ENCODE data around the gene CUX1. TPM values are rescaled to one million over a fixed set of nuclear protein-coding genes. Genes with fewer than 3 reads are reported as not detected.

Gene CUX1
- total RNA-seq, 1 experiment from 2014 or later = 47.6 TPM

DNA sequence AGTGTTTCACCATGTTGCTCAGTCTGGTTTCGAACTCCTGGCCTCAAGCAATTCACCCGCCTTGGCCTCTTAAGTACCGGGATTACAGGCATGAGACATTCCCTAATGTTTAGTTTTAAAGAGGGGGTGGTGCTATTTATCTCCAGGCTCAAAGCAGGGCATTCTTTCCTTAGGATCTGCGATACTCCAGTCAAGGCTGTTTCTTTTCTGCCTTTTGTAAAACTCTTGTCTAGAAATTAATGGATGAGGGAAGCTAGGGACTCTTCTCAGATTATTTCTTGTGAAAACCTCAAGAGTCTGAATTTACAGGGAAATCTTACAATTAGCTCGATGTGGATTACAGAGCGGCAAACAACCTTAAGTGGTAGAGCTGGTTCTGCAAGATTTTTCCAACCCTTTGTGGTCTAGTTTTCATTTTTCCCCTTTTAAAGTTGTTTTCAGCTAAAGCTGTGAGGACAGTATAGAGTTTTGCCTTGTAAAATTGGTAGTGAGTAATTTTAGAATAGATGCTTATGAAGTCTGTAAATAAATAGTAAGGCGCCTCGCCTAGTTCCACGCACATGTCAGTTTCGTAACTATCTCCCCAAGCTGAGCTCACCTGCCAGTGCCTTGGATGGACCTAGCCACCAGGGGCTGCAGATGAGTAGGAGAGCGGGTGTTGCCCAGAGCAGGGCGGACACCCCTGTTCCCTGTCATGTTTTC, 53.1 kb downstream of the CUX1 start:
- H3K9me3 Mint-ChIP-seq (ENCODE audit: unreplicated experiment) = no peaks in the 10 kb centered on the region
- no TSS peak for BruUV-seq (replicated peaks)
- CTCF ChIA-PET = interaction anchor here (0.5 to 1.2 kb wide), 11 partner anchors 9 to 734 kb away, joined by 3 to 5 read pairs (median 3); no protein-coding TSS in a partner anchor
- TF ChIP-seq, protein P1, sequence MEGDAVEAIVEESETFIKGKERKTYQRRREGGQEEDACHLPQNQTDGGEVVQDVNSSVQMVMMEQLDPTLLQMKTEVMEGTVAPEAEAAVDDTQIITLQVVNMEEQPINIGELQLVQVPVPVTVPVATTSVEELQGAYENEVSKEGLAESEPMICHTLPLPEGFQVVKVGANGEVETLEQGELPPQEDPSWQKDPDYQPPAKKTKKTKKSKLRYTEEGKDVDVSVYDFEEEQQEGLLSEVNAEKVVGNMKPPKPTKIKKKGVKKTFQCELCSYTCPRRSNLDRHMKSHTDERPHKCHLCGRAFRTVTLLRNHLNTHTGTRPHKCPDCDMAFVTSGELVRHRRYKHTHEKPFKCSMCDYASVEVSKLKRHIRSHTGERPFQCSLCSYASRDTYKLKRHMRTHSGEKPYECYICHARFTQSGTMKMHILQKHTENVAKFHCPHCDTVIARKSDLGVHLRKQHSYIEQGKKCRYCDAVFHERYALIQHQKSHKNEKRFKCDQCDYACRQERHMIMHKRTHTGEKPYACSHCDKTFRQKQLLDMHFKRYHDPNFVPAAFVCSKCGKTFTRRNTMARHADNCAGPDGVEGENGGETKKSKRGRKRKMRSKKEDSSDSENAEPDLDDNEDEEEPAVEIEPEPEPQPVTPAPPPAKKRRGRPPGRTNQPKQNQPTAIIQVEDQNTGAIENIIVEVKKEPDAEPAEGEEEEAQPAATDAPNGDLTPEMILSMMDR (IDR thresholded peaks at IDR 0.05; ENCODE audit: unreplicated experiment) = peak; percentile 50
- H3K27me3 Mint-ChIP-seq (ENCODE audit: insufficient read depth, unreplicated experiment) = no peaks in the 10 kb centered on the region
- POLR2A ChIA-PET = interaction anchor here (1.4 to 1.5 kb wide), 2 partner anchors 11 to 12 kb away, joined by 5 to 9 read pairs; no protein-coding TSS in a partner anchor
- intact Hi-C loops (cut with micrococcal nuclease) = no loop called here
- H3K4me3 Mint-ChIP-seq (ENCODE audit: unreplicated experiment) = no peak overlapping the region
- peaks cover 30% of the 10 kb centered on the region for H3K4me1 Mint-ChIP-seq (ENCODE audit: insufficient read depth, unreplicated experiment)
- H3K27ac Mint-ChIP-seq (ENCODE audit: low read depth, unreplicated experiment) = peak overlapping the region; percentile 64
- DNase-seq (ENCODE audit: unreplicated experiment) = peak; percentile 77
- peaks cover 18% of the 10 kb centered on the region for H3K36me3 Mint-ChIP-seq (ENCODE audit: insufficient read depth, unreplicated experiment)

DNA sequence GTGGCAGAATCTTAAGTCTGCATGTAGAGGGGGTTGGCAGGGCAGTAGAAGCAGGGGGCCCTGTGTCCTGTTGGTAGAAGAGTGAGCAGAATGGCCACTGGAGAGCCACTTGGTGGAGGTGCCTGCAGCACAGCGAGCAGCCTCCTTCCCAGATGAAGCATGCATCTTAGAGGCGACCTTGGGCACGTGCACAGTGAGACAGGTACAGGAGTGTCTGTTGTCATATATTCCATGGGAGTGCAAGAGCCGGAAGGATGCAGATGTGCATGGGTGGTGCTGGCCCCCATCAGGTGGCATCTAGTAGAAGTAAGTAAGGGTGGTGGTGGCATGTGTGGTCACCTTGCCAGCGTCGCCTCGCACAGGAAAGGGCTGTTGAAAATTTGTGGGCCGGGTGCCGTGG, 53.9 kb downstream of the CUX1 start:
- POLR2A ChIA-PET = no interaction called here
- BruUV-seq (replicated peaks) = no TSS peak
- TF ChIP-seq, protein P1 (IDR thresholded peaks at IDR 0.05; ENCODE audit: unreplicated experiment) = no peak
- Mint-ChIP-seq H3K9me3 (ENCODE audit: unreplicated experiment) (no peaks in the 10 kb centered on the region), H3K27ac (ENCODE audit: low read depth, unreplicated experiment) (no peak overlapping the region), H3K4me3 (ENCODE audit: unreplicated experiment) (no peak overlapping the region), H3K27me3 (ENCODE audit: insufficient read depth, unreplicated experiment) (no peaks in the 10 kb centered on the region), H3K36me3 (ENCODE audit: insufficient read depth, unreplicated experiment) (peaks cover 18% of the 10 kb centered on the region), H3K4me1 (ENCODE audit: insufficient read depth, unreplicated experiment) (peaks cover 30% of the 10 kb centered on the region)
- intact Hi-C loops (cut with micrococcal nuclease) = no loop called here
- CTCF ChIA-PET = interaction anchor here (0.5 to 1.1 kb wide), 2 partner anchors 15 to 365 kb away, joined by 3 read pairs; no protein-coding TSS in a partner anchor
- no peak for DNase-seq (ENCODE audit: unreplicated experiment)

DNA sequence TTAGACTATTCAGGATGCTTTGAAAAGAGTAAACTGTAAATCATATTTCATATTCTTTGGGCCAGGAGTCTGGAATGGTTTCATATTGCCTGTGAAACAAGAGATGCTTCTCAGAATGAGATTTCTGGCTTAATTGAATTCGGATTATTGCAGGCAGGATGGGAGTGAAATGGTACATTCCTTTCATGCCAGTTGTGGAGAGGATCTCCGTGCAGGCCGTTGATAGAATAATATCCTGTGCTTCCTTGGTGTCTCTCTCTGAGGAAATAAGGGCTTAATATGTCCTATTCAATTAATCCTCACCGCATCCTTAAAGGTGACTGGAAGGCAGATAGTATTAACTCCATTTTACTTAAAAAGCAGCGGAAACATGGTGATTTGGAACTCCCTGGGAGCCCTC, 56.6 kb downstream of the CUX1 start:
- TF ChIP-seq, protein P1 (IDR thresholded peaks at IDR 0.05; ENCODE audit: unreplicated experiment) = no peak
- CTCF ChIA-PET = interaction anchor here (0.6 kb wide), 2 partner anchors 25 to 269 kb away, joined by 3 read pairs; no protein-coding TSS in a partner anchor
- DNase-seq (ENCODE audit: unreplicated experiment) = no peak
- POLR2A ChIA-PET = no interaction called here
- Mint-ChIP-seq H3K4me3 (ENCODE audit: unreplicated experiment) (no peak overlapping the region), H3K27ac (ENCODE audit: low read depth, unreplicated experiment) (no peak overlapping the region), H3K36me3 (ENCODE audit: insufficient read depth, unreplicated experiment) (peaks cover 20% of the 10 kb centered on the region), H3K4me1 (ENCODE audit: insufficient read depth, unreplicated experiment) (peaks cover 22% of the 10 kb centered on the region), H3K9me3 (ENCODE audit: unreplicated experiment) (no peaks in the 10 kb centered on the region), H3K27me3 (ENCODE audit: insufficient read depth, unreplicated experiment) (no peaks in the 10 kb centered on the region)
- no TSS peak for BruUV-seq (replicated peaks)
- intact Hi-C loops (cut with micrococcal nuclease) = no loop called here

DNA sequence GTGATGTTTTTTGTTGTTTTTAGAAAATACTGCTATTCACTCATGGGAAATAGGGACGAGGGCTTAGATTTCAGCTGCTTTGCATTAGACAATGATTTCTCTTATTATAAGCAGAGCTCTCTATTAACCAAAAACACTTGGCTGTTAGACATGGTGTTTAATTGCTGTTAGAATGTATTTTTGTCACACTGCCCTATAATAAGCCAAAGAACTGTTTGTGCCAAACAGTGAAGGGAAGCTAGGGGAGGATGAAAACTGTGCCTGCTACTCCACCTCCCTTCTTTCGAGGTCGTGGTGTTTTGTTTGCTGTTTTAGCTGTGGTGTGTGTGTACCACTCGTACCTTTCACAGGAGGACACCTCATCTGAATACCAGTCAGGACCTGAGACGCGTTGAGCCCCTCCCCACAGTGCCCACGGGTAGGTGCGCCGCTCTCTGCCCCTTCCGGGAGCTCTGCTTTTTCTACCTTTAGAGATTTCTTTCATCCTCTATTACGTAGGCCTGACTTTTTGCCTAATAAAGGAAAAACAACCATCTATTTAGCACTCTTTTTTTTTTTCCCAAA, 57.9 kb downstream of the CUX1 start:
- Mint-ChIP-seq H3K4me3 (ENCODE audit: unreplicated experiment) (no peak overlapping the region), H3K9me3 (ENCODE audit: unreplicated experiment) (no peaks in the 10 kb centered on the region), H3K4me1 (ENCODE audit: insufficient read depth, unreplicated experiment) (peaks cover 11% of the 10 kb centered on the region), H3K27me3 (ENCODE audit: insufficient read depth, unreplicated experiment) (no peaks in the 10 kb centered on the region), H3K27ac (ENCODE audit: low read depth, unreplicated experiment) (no peak overlapping the region), H3K36me3 (ENCODE audit: insufficient read depth, unreplicated experiment) (peaks cover 9% of the 10 kb centered on the region)
- TF ChIP-seq, protein P1 (IDR thresholded peaks at IDR 0.05; ENCODE audit: unreplicated experiment) = no peak
- intact Hi-C loops (cut with micrococcal nuclease) = no loop called here
- DNase-seq (ENCODE audit: unreplicated experiment) = no peak
- no TSS peak for BruUV-seq (replicated peaks)
- ChIA-PET CTCF (interaction anchor here (0.7 kb wide), 1 partner anchor 19 kb away, joined by 3 read pairs; no protein-coding TSS in a partner anchor), POLR2A (interaction anchor here (1.0 kb wide), 1 partner anchor 188 kb away, joined by 3 read pairs; no protein-coding TSS in a partner anchor)
